Vagina (tissue), 2 donors: ENCODE data around the gene SLC25A31. TPM values are rescaled to one million over a fixed set of nuclear protein-coding genes. Genes with fewer than 3 reads are reported as not detected.

Experiments used
- DNase-seq, 2 donors: peaks; one replicate each; pipeline ENCODE4 v3.0.0-alpha.2; 2017; ENCODE audit errors: extremely low spot score in 2 of 2
- H3K27ac ChIP-seq: fragments of 200-600 bp; sonication (generic); one replicate; pipeline ENCODE4 v1.5.1; 2019
- H3K27me3 ChIP-seq: fragments of 200-600 bp; sonication (generic); one replicate; pipeline ENCODE4 v1.5.1; 2019
- H3K36me3 ChIP-seq, 2 donors: fragments of 200-600 bp; sonication (generic); one replicate each; pipeline ENCODE4 v1.5.1; 2017 to 2019
- H3K4me1 ChIP-seq: fragments of 200-600 bp; sonication (generic); one replicate; pipeline ENCODE4 v1.5.1; 2019
- H3K4me3 ChIP-seq, 2 donors: fragments of 200-600 bp; sonication (generic); 1 replicate in 1 of 2; 2 replicates in 1 of 2; pipeline ENCODE4 v1.5.1; 2016 to 2019
- H3K9me3 ChIP-seq: fragments of 200-600 bp; sonication (generic); one replicate; pipeline ENCODE4 v1.5.1; 2019
- POLR2A ChIP-seq, 2 donors: fragments of 450-650 bp; IDR thresholded peaks; one replicate each; pipeline ENCODE4 v1.6.1; 2017; ENCODE audit warnings: antibody characterized with exemption in 2 of 2, mild to moderate bottlenecking in 2 of 2, moderate library complexity in 2 of 2
- POLR2AphosphoS5 ChIP-seq, 2 donors: sonication (generic); formaldehyde crosslinking; IDR thresholded peaks; one replicate each; pipeline ENCODE4 v1.9.0; 2017; ENCODE audit warnings: antibody characterized with exemption in 2 of 2, mild to moderate bottlenecking in 2 of 2, low read depth in 1 of 2; ENCODE audit not compliant: insufficient read depth in 1 of 2
- intact Hi-C: fragments of 100-400 bp; cut with DNase I; formaldehyde crosslinking; loops from one replicate; pipeline ENCODE4 v1.15.1; 2023
- total RNA-seq: library from RNA; depleted of rRNA; stranded (reverse); fragments of >200 nt; gene quantifications from one replicate; pipeline ENCODE4 v1.2.3, GENCODE V29; 2016
- TF ChIP-seq, protein P1 (sequence below), 3 experiments: fragments of 450-650 bp in 2 of 3; fragments of 200-600 bp in 1 of 3; sonication (generic) in 1 of 3; IDR thresholded peaks; one replicate each; pipeline ENCODE4 v1.5.1; 2017 to 2019; ENCODE audit warnings: antibody characterized with exemption in 3 of 3, mild to moderate bottlenecking in 2 of 3, moderate library complexity in 2 of 3

Gene SLC25A31
- not detected for total RNA-seq

DNA sequence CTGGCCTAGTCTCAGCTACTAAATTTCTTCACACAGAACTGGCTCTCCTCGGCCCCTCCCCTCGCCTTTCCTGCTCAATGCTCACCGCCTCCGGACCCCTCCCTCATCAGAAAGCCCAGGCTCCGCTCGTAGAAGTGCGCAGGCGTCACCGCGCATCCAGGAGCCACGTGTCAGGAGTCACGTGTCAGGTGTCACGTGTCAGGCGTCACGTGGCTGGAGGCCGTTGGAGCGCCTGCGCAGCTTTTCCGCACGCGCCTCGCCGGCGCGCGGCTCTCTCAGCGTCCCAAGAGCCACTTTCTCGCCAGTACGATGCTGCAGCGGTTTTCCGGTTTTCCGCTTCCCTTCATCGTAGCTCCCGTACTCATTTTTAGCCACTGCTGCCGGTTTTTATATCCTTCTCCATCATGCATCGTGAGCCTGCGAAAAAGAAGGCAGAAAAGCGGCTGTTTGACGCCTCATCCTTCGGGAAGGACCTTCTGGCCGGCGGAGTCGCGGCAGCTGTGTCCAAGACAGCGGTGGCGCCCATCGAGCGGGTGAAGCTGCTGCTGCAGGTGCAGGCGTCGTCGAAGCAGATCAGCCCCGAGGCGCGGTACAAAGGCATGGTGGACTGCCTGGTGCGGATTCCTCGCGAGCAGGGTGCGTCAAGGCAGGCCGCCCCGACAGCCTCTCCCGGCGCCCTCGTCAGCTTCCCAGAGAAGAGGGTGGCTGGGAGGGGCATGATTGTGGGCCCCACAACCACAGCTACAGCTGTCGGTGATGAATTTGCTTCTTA, at the start of gene SLC25A31:
Gene SLC25A31, plus strand, starts transcription at position 259 of the 772 bp plus-strand sequence. Its CDS starts 146 bp downstream, at position 405.
- intact Hi-C loops: loop anchor here (5.0 kb wide), 1 partner anchor 123 kb away; no protein-coding TSS in a partner anchor
- Histone ChIP-seq H3K4me3 (no peak within 1 kb of the TSS), H3K9me3 (no peaks in the 10 kb centered on the region), H3K27me3 (no peaks in the 10 kb centered on the region), H3K27ac (no peak within 1 kb of the TSS), H3K36me3 (no peaks in the 10 kb centered on the region), H3K4me1 (no peaks in the 10 kb centered on the region)
- TF ChIP-seq POLR2AphosphoS5 (IDR thresholded peaks at IDR 0.05; ENCODE audit: insufficient read depth in 1 of 2, low read depth in 1 of 2) (no peak), POLR2A (IDR thresholded peaks at IDR 0.05) (no peak)
- TF ChIP-seq, protein P1, sequence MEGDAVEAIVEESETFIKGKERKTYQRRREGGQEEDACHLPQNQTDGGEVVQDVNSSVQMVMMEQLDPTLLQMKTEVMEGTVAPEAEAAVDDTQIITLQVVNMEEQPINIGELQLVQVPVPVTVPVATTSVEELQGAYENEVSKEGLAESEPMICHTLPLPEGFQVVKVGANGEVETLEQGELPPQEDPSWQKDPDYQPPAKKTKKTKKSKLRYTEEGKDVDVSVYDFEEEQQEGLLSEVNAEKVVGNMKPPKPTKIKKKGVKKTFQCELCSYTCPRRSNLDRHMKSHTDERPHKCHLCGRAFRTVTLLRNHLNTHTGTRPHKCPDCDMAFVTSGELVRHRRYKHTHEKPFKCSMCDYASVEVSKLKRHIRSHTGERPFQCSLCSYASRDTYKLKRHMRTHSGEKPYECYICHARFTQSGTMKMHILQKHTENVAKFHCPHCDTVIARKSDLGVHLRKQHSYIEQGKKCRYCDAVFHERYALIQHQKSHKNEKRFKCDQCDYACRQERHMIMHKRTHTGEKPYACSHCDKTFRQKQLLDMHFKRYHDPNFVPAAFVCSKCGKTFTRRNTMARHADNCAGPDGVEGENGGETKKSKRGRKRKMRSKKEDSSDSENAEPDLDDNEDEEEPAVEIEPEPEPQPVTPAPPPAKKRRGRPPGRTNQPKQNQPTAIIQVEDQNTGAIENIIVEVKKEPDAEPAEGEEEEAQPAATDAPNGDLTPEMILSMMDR (IDR thresholded peaks at IDR 0.05): no peak
- DNase-seq: no peak

DNA sequence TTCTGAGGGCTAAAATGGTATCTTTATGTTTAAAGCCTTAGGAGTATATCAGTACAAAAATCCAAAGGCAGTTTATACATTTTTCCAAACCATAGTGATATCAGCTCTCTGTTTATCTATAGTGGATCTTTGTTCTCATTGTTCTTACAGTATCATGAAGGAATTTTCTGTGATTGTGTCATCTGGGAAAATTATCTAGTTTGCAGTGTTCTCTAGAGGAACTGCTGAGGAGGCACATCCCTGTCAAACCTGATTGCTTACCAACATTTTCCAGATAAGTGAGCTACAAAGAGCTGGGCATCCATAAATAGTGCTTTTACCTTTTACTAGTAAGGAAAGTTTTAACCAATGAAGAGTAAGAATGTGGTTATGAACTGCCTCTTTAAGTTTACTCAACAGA, 44.9 kb upstream of the SLC25A31 start:
- Histone ChIP-seq H3K27me3 (no peaks in the 10 kb centered on the region), H3K4me1 (no peaks in the 10 kb centered on the region), H3K9me3 (no peaks in the 10 kb centered on the region), H3K27ac (no peak overlapping the region), H3K36me3 (no peaks in the 10 kb centered on the region), H3K4me3 (no peak overlapping the region)
- intact Hi-C loops: no loop called here
- TF ChIP-seq, protein P1 (IDR thresholded peaks at IDR 0.05): no peak
- TF ChIP-seq POLR2AphosphoS5 (IDR thresholded peaks at IDR 0.05; ENCODE audit: insufficient read depth in 1 of 2, low read depth in 1 of 2) (no peak), POLR2A (IDR thresholded peaks at IDR 0.05) (no peak)
- no peak for DNase-seq

DNA sequence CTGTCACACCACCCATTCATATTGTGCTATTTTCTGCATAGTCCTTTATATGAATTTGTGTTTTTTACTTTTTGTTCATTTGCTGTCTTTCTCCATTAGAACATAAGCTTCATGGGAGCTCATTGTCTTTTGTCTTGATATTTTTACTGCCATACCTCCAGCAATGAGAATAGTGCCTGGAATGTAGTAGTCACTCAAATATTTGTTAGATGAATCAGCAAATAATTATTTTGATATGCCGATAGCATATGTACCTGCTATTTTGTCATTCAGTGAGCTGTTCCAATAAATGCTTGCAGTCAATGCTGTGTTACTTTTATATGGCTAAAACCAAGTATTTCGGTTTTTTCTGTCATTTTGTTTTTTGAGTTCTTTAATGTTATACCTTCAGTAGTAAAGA, 43.5 kb upstream of the SLC25A31 start:
- DNase-seq: no peak
- TF ChIP-seq POLR2A (IDR thresholded peaks at IDR 0.05): no peak
- TF ChIP-seq, protein P1 (IDR thresholded peaks at IDR 0.05): no peak
- TF ChIP-seq POLR2AphosphoS5 (IDR thresholded peaks at IDR 0.05; ENCODE audit: insufficient read depth in 1 of 2, low read depth in 1 of 2): no peak
- Histone ChIP-seq H3K27me3 (no peaks in the 10 kb centered on the region), H3K36me3 (no peaks in the 10 kb centered on the region), H3K9me3 (no peaks in the 10 kb centered on the region), H3K27ac (no peak overlapping the region), H3K4me1 (no peaks in the 10 kb centered on the region), H3K4me3 (no peak overlapping the region)
- intact Hi-C loops: no loop called here

DNA sequence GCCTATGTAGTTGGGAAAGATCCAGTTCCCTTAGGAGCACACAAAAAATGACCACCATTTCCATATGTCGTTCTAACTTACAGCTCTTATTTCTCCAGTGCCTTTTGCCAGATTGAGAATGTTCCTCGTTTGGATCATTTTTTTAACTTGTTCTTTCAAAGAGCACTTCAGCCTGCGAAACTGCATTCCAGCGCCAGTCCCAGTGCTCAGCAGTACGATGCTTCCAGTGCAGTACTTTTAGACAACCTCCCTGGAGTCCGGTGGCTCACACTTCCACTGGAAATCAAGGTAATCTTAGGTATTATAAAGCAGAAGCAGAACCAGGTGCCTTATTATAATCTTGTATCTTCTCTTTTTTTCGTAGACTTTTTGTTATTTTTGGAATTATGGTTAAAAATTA, 42.6 kb upstream of the SLC25A31 start:
- TF ChIP-seq POLR2A (IDR thresholded peaks at IDR 0.05) (no peak), POLR2AphosphoS5 (IDR thresholded peaks at IDR 0.05; ENCODE audit: insufficient read depth in 1 of 2, low read depth in 1 of 2) (no peak)
- TF ChIP-seq, protein P1 (IDR thresholded peaks at IDR 0.05): no peak
- H3K27ac ChIP-seq: no peak overlapping the region
- no peaks in the 10 kb centered on the region for H3K36me3 ChIP-seq
- no peak overlapping the region for H3K4me3 ChIP-seq
- H3K9me3 ChIP-seq: no peaks in the 10 kb centered on the region
- H3K4me1 ChIP-seq: no peaks in the 10 kb centered on the region
- intact Hi-C loops: no loop called here
- DNase-seq: no peak
- H3K27me3 ChIP-seq: no peaks in the 10 kb centered on the region

DNA sequence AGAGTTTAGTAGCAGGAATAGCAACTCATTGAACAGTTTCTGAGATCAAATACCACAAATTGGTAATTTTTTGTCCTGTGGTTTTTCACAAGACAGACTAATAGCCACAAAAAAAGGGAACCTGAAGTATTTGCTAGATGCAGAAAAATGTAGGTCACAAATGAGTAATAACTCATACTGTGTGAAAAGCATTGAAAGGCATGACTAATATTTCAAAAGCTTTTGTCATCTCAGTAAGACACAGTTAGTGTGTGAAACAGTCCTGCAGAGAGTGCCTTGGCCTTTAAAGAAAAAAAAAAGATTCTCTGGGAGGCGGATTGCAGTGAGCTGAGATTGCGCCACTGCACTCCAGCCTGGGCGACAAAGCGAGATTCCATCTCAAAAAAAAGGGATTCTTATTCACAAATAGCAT, 31.4 kb upstream of the SLC25A31 start:
- H3K4me3 ChIP-seq: no peak overlapping the region
- H3K36me3 ChIP-seq: no peaks in the 10 kb centered on the region
- H3K27me3 ChIP-seq: no peaks in the 10 kb centered on the region
- H3K27ac ChIP-seq: no peak overlapping the region
- no peaks in the 10 kb centered on the region for H3K9me3 ChIP-seq
- intact Hi-C loops: no loop called here
- no peaks in the 10 kb centered on the region for H3K4me1 ChIP-seq
- no peak for DNase-seq
- peak in 1 of 2 donors; percentile 38 for TF ChIP-seq POLR2AphosphoS5 (IDR thresholded peaks at IDR 0.05; ENCODE audit: insufficient read depth in 1 of 2, low read depth in 1 of 2)
- TF ChIP-seq POLR2A (IDR thresholded peaks at IDR 0.05): no peak
- TF ChIP-seq, protein P1 (IDR thresholded peaks at IDR 0.05): no peak
